Right lobe of liver (tissue), 6 donors: ENCODE results near the gene TBX21. TPM values are rescaled to one million over a fixed set of nuclear protein-coding genes. Genes with fewer than 3 reads are reported as not detected.
A peak's percentile ranks its signal among the peaks of the same experiment; 100 is the strongest.

Source experiments
- ATAC-seq, 4 donors: fragments of 200-7000 bp; cut with Tn5 transposase; one replicate each; pipeline ENCODE4 v1.9.1; 2020; ENCODE audit warnings: mild to moderate bottlenecking in 4 of 4, moderate library complexity in 4 of 4
- DNase-seq, 3 donors: peaks; one replicate each; pipeline ENCODE4 v3.0.0-alpha.2; 2020
- H3K27ac ChIP-seq, 3 donors: fragments of 200-600 bp; one replicate each; pipeline ENCODE4 v1.8.0; 2022
- H3K27me3 ChIP-seq, 2 donors: fragments of 200-600 bp; one replicate each; pipeline ENCODE4 v1.8.0; 2022
- H3K36me3 ChIP-seq, 4 donors: fragments of 200-600 bp; sonication (generic) in 1 of 4; one replicate each; pipeline versions ENCODE4 v1.5.1 to v1.8.0; 2017 to 2022; ENCODE audit warnings: control low read depth in 1 of 4
- H3K4me1 ChIP-seq, 4 donors: fragments of 200-600 bp; sonication (generic) in 1 of 4; one replicate each; pipeline versions ENCODE4 v1.5.1 to v1.8.0; 2017 to 2022; ENCODE audit warnings: control low read depth in 1 of 4
- H3K4me3 ChIP-seq, 3 donors: fragments of 200-600 bp; one replicate each; pipeline ENCODE4 v1.8.0; 2022
- H3K9me3 ChIP-seq, 4 donors: fragments of 200-600 bp; sonication (generic) in 1 of 4; one replicate each; pipeline versions ENCODE4 v1.5.1 to v1.8.0; 2017 to 2022; ENCODE audit warnings: control low read depth in 1 of 4
- POLR2A ChIP-seq: fragments of 450-650 bp; IDR thresholded peaks from one replicate; pipeline ENCODE4 v1.6.1; 2017; ENCODE audit warnings: antibody characterized with exemption, mild to moderate bottlenecking
- WGBS: methylation state at CpG from one replicate; pipeline ENCODE4 v1.1.6; 2018; ENCODE audit warnings: low coverage, low lambda C conversion rate; ENCODE audit not compliant: insufficient coverage; ENCODE audit errors: missing lambda C conversion rate; 5-methylcytosine and 5-hydroxymethylcytosine counted together
- intact Hi-C, 2 donors: fragments of 100-400 bp; cut with DNase I; formaldehyde crosslinking; loops; one replicate each; pipeline versions ENCODE4 v1.11.2 to v1.14.1; 2022
- total RNA-seq, 6 experiments: library from RNA; depleted of rRNA in 2 of 6; stranded (reverse); fragments of >200 nt in 2 of 6; fragmentation: NEBNext Ultra II Directional in 3 of 6; extraction: Animal tissue kit (Norgen Biotek cat#: 25700) in 3 of 6; gene quantifications; one replicate each; pipeline versions ENCODE4 v1.1.0 to v1.2.4, GENCODE V29; 2016 to 2023
- TF ChIP-seq, protein P1 (sequence below), 4 donors: fragments of 200-600 bp in 3 of 4; fragments of 450-650 bp in 1 of 4; IDR thresholded peaks; one replicate each; pipeline versions ENCODE4 v1.5.1 to v1.8.0; 2016 to 2022; ENCODE audit warnings: antibody characterized with exemption in 4 of 4, mild to moderate bottlenecking in 2 of 4
- donor health status: DM: no; HTN: yes; CAD: no.
- donor health status: DM: no; HTN: no; CAD: no.
- donor health status: DM: no; HTN: no; CAD: no.
- donor health status: DM: no; HTN: yes; CAD: no.
- donor health status: DM: no; HTN: yes; CAD: no.

The TBX21 gene
- total RNA-seq, 6 experiments from 2014 or later, result 0.19 to 0.56 (median 0.24) TPM; not detected in 1

DNA sequence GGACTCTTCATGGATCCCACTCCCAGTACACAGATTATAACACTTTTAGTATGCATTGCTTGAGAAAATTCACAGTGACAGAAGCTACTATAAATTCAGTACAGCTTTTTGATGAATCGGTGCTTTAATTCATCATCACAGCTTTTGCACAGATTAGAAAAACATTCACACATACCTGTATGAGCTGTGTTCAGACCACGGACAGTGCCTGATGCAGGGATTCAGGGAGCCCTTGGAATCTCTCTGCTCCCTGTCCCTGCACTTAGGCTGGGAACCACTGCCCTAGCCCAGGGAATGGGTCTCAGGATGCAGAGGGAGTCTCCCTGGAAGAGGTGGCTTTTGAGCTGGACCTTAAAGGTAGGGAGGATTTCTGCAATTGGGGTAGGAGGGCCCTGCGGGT is 25.2 kb upstream of the TBX21 start:
- intact Hi-C loops, result loop anchor here in 1 of 2 donors (10.0 kb wide), 1 partner anchor 97 kb away; no protein-coding TSS in a partner anchor
- no peaks in the 10 kb centered on the region for H3K9me3 ChIP-seq
- DNase-seq, result no peak
- no peak overlapping the region for H3K4me3 ChIP-seq
- ATAC-seq, result no peak
- H3K36me3 ChIP-seq, result no peaks in the 10 kb centered on the region
- H3K4me1 ChIP-seq, result peaks cover 0 to 11% (median 0%) of the 10 kb centered on the region in 4 donors
- H3K27me3 ChIP-seq, result no peaks in the 10 kb centered on the region
- no peak overlapping the region for H3K27ac ChIP-seq
- 92% methylated on average over 2 of the region's 3 CpGs for WGBS
- no peak for TF ChIP-seq POLR2A
- TF ChIP-seq, protein P1, sequence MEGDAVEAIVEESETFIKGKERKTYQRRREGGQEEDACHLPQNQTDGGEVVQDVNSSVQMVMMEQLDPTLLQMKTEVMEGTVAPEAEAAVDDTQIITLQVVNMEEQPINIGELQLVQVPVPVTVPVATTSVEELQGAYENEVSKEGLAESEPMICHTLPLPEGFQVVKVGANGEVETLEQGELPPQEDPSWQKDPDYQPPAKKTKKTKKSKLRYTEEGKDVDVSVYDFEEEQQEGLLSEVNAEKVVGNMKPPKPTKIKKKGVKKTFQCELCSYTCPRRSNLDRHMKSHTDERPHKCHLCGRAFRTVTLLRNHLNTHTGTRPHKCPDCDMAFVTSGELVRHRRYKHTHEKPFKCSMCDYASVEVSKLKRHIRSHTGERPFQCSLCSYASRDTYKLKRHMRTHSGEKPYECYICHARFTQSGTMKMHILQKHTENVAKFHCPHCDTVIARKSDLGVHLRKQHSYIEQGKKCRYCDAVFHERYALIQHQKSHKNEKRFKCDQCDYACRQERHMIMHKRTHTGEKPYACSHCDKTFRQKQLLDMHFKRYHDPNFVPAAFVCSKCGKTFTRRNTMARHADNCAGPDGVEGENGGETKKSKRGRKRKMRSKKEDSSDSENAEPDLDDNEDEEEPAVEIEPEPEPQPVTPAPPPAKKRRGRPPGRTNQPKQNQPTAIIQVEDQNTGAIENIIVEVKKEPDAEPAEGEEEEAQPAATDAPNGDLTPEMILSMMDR (IDR thresholded peaks at IDR 0.05), result no peak

DNA sequence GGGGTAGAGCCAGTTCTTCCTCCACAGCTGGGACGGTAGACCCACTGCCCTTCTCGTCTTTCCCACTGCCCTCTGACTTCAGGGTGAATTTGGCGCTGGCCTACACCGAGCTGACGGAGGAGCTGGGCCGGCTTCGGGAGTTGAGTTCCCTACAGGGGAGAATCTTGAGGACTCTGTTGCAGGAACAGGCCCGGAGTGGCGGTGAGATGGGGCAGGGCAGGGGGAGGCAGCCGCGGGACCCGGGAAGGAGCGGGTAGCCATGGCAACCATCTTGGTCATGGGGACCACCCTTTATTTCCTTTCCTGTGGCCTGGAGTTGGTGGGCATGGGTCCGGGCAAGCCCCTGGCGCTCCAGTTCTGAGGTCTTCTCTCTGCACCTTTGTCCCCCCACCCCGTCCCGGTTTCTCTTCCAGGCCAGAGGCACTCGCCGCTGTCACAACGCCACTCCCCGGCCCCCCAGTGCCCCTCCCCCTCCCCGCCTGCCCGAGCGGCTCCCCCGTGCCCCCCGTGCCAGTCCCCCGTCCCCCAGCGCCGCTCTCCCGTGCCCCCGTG is 24.6 kb upstream of the TBX21 start:
- no peaks in the 10 kb centered on the region for H3K27me3 ChIP-seq
- no peak overlapping the region for H3K27ac ChIP-seq
- ATAC-seq, result no peak
- no peaks in the 10 kb centered on the region for H3K36me3 ChIP-seq
- no peaks in the 10 kb centered on the region for H3K9me3 ChIP-seq
- H3K4me3 ChIP-seq, result peak overlapping the region in 1 of 3 donors; percentile 46
- intact Hi-C loops, result loop anchor here in 1 of 2 donors (10.0 kb wide), 1 partner anchor 96 kb away; no protein-coding TSS in a partner anchor
- 75% methylated on average over 7 of the region's 31 CpGs for WGBS
- peak in 1 of 3 donors; percentile 43 for DNase-seq
- TF ChIP-seq POLR2A, result no peak
- TF ChIP-seq, protein P1 (IDR thresholded peaks at IDR 0.05), result no peak
- peaks cover 0 to 11% (median 0%) of the 10 kb centered on the region in 4 donors for H3K4me1 ChIP-seq

DNA sequence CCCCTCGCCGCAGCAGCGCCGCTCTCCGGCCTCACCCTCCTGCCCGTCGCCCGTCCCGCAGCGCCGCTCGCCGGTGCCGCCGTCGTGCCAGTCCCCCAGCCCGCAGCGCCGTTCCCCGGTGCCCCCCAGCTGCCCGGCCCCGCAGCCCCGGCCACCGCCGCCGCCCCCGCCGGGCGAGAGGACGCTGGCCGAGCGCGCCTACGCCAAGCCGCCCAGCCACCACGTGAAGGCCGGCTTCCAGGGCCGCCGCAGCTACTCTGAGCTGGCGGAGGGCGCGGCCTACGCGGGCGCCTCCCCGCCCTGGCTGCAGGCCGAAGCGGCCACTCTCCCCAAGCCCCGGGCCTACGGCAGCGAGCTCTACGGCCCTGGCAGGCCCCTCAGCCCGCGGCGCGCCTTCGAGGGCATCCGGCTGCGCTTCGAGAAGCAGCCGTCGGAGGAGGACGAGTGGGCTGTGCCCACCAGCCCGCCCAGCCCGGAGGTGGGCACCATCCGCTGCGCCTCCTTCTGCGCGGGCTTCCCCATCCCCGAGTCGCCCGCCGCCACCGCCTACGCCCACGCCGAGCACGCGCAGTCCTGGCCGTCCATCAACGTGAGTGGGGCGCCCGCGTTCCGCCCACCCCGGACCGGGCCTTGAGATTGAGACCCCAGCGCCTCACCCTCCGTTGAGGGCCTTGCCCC is 24.0 kb upstream of the TBX21 start:
- H3K27ac ChIP-seq, result no peak overlapping the region
- peak overlapping the region in 1 of 3 donors; percentile 46 for H3K4me3 ChIP-seq
- no peaks in the 10 kb centered on the region for H3K36me3 ChIP-seq
- TF ChIP-seq, protein P1 (IDR thresholded peaks at IDR 0.05), result no peak
- no peak for TF ChIP-seq POLR2A
- no peaks in the 10 kb centered on the region for H3K27me3 ChIP-seq
- intact Hi-C loops, result loop anchor here in 1 of 2 donors (10.0 kb wide), 1 partner anchor 96 kb away; no protein-coding TSS in a partner anchor
- H3K4me1 ChIP-seq, result peaks cover 0 to 11% (median 0%) of the 10 kb centered on the region in 4 donors
- ATAC-seq (peak; percentile 62 to 85 (median 70)), DNase-seq (peak in 2 of 3 donors; percentile 39 to 54)
- 72% methylated on average over 11 of the region's 89 CpGs for WGBS
- H3K9me3 ChIP-seq, result no peaks in the 10 kb centered on the region

- H3K27ac ChIP-seq, result no peak overlapping the region
- H3K27me3 ChIP-seq, result no peaks in the 10 kb centered on the region
- no peaks in the 10 kb centered on the region for H3K36me3 ChIP-seq
- no peak for DNase-seq
- intact Hi-C loops, result loop anchor here in 1 of 2 donors (10.0 kb wide), 1 partner anchor 95 kb away; no protein-coding TSS in a partner anchor
- TF ChIP-seq, protein P1 (IDR thresholded peaks at IDR 0.05), result no peak
- no peak for TF ChIP-seq POLR2A
- WGBS, result 100% methylated on average over 1 of the region's 3 CpGs
- peaks cover 0 to 11% (median 0%) of the 10 kb centered on the region in 4 donors for H3K4me1 ChIP-seq
- no peaks in the 10 kb centered on the region for H3K9me3 ChIP-seq
- H3K4me3 ChIP-seq, result no peak overlapping the region
- ATAC-seq, result no peak
These were observed 23.4 kb upstream of the TBX21 start for GRCh38 chr17:47709594-47709993.
